MV-4-11 (cell line): ENCODE measurements around the gene PRRG1.
"Not testable (repeated sequence)": the region's sequence is repeated elsewhere in the genome, so short reads cannot be mapped to it uniquely, and the experiment has no call there.

Experiments
- DNase-seq: peaks from one replicate; lab custom pipeline; 2025; lab: John Stamatoyannopoulos, UW

The PRRG1 gene

DNA sequence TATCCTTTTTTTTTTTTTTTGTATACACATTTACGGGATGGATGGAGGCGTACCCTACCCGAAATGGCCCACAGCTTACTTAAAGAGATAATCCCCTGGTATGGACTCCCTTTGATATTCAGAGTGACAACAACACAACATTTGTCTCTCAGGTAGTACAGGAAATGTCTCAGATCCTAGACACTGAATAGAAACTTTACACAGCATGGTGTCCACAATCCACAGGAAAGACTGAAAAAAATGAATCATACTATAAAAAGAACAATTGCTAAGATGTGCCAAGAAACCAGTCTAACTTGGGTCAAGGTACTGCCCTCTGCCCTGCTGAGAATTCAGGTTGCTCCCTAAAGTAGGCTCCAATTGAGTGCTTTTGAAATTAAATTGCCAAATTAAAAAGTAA lies 121.5 kb downstream of the PRRG1 start:
- no peak for DNase-seq

GRCh38 chrX:37472836-37473235 lies 123.7 kb downstream of the PRRG1 start:
- no peak for DNase-seq

GRCh38 chrX:37474478-37474877 lies 125.3 kb downstream of the PRRG1 start:
- no peak for DNase-seq

DNA sequence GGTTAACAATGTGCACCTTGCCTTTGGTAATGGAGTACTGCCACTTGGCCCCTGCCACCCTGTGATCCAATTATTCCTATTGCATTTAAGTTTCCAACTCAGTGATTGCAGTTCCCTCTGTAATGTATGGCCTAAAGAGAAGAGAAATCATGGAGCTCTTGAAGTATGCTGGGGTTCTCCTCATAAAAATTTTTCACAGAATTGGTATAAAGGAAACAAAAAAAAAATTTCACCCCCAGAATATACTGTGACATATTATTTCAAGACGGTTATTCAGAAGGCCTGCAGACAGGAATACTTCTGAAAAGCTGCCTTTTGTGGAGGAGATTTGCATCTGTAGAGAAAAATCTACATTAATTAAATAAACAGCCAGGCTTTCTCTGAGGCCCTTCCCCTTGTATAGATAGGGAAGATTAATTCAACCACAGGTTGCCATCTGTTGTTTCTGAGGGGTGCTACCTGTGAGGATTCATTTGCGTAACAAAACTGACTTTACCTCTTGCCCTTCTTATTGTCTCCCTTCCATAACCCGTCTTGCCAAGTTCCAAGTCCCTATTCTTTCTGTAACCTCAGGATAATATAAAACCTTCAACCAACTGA lies 127.5 kb downstream of the PRRG1 start:
- no peak for DNase-seq

GRCh38 chrX:37484335-37484734 lies 135.2 kb downstream of the PRRG1 start:
- not testable (repeated sequence) for DNase-seq

GRCh38 chrX:37485429-37485828 lies 136.3 kb downstream of the PRRG1 start:
- DNase-seq = no peak

- no peak for DNase-seq
These were observed 138.1 kb downstream of the PRRG1 start for GRCh38 chrX:37487271-37487670.

DNA sequence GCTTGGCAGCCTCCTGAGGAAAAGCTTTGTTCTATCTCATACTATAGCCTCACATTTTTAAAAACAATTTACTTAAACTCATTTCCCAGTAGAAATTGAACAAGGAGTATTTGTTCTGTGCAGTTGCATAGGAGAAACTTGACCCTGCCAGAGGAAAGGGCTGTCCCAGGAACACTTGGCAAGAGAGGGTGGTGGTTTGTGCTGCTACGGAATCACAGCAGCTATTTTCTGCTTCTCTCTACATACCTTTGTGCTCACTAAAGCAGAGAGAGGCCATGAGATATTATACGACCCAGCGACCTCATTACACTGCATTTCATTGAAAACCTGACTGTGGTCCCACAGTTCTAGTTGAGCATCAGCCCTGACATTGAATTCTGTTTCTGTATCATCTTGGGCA lies 139.2 kb downstream of the PRRG1 start:
- no peak for DNase-seq

- no peak for DNase-seq
These were observed 142.5 kb downstream of the PRRG1 start for GRCh38 chrX:37491686-37492085.

DNA sequence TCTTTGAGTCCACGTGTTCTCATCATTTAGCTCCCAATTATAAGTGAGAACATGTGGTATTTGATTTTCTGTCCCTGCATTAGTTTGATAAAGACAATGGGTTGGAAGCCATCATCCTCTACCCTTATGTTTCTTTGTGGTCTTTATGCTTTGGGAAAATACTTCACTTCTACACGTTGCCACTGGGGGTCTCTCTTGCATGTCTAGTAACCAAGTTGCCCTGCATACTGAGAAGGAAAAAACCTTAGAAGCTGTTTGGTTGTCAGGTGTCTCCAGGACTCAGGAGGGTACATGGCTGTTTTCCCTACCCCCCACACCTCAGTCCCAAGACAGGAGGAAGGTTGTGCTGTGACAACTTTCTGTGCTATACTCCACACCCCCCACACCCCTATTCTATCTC lies 146.6 kb downstream of the PRRG1 start:
- not testable (repeated sequence) for DNase-seq

DNA sequence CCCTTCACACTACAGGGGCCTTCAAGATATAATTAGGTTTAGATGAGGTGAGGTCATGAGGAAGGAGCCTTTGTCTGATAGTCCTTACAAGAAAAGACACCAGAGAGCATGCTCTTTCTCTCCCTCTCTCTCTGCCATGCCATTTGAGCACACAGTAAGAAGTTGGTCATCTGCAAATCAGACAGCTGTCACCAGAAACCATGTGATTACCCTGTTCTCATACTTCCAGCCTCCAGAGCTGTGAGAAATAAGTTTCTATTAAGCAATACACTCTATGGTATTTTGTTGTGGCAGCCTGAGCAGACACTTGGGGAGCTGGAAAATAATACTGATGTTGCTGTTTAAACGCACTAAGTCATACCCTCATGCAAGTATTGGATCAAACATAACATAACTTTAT lies 148.0 kb downstream of the PRRG1 start:
- DNase-seq = peak; percentile 7

DNA sequence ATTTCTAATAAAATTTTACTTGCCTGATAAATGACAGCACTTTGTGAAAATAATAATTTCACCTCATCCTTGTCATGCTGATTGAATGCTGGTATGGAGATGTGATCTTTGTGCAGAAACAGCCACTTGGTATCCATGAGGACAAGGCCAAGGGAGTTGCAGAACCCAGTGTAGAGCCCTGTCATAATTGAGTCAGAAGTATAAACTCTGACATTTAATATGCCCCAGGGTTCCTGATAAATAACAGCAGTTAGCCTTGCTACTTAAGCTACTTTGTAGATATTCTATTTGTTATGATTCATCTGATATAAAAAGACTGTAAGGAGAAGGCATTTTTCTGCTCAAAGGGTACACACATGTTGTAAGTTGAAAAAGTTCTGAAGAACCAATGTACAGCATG lies 149.2 kb downstream of the PRRG1 start:
- DNase-seq = not testable (repeated sequence)

GRCh38 chrX:37499649-37500048 lies 150.5 kb downstream of the PRRG1 start:
- not testable (repeated sequence) for DNase-seq

DNA sequence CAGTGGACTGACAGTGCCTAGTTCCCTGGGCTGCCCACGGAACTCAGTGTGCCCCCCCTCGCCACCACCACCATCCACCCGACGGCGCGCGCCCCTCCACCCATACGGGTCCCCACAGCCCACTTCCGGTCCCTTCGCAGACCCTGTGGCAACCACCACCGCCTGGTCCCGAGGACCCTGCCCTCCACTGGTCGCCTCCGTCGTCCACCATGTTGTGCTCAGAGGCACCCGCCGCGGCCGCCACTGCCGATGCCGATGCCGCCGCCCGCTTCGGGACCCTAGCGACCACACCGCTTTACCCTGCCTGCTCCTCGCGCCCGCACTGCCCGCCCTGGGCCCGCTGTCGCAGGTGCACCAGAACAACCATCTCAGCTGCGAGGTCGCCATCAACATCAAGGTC lies 155.8 kb downstream of the PRRG1 start:
- DNase-seq = no peak
